Naive thymus-derived CD8-positive, alpha-beta T cell (primary cell): ENCODE data around the gene SESN1. TPM values are rescaled to one million over a fixed set of nuclear protein-coding genes. Genes with fewer than 3 reads are reported as not detected.
"Not testable (repeated sequence)": the region's sequence is repeated elsewhere in the genome, so short reads cannot be mapped to it uniquely, and the experiment has no call there.

Experiments
- ATAC-seq, 2 donors: fragments of 150-1000 bp; cut with Tn5 transposase in 1 of 2; sonication (Bioruptor Pico), chemical (Tn5 transposase) in 1 of 2; 1 replicate in 1 of 2; 2 replicates in 1 of 2; pipeline ENCODE4 v1.10.0; 2021; ENCODE audit warnings: mild to moderate bottlenecking in 2 of 2, moderate library complexity in 2 of 2
- POLR2A ChIA-PET: fragments of 350-600 bp; sonication (Branson Sonifier 250); formaldehyde crosslinking; loops from one replicate; lab custom pipeline; 2021; ENCODE audit warnings: antibody characterized with exemption; lab: Charles Lee
- DNase-seq, 10 donors: peaks; one replicate each; pipeline versions ENCODE4 v3.0.0 to v3.0.0-alpha.2; 2020 to 2022
- H3K27ac Mint-ChIP-seq, 10 donors: one replicate each; pipeline ENCODE4 v1.8.0; 2020 to 2022; ENCODE audit warnings: mild to moderate bottlenecking in 10 of 10, mixed read lengths in 10 of 10, moderate library complexity in 4 of 10, inconsistent platforms in 1 of 10
- H3K27me3 Mint-ChIP-seq, 5 donors: one replicate each; pipeline ENCODE4 v1.8.0; 2021 to 2022; ENCODE audit warnings: mixed read lengths in 5 of 5
- H3K36me3 Mint-ChIP-seq, 3 donors: one replicate each; pipeline ENCODE4 v1.8.0; 2020 to 2022; ENCODE audit warnings: mixed read lengths in 3 of 3, mild to moderate bottlenecking in 2 of 3, inconsistent platforms in 1 of 3
- H3K4me1 Mint-ChIP-seq, 4 donors: one replicate each; pipeline ENCODE4 v1.8.0; 2021 to 2022; ENCODE audit warnings: mixed read lengths in 4 of 4
- H3K4me3 Mint-ChIP-seq, 10 donors: one replicate each; pipeline ENCODE4 v1.8.0; 2020 to 2022; ENCODE audit warnings: mild to moderate bottlenecking in 10 of 10, mixed read lengths in 10 of 10, moderate library complexity in 6 of 10, inconsistent platforms in 1 of 10
- H3K9me3 Mint-ChIP-seq, 9 donors: one replicate each; pipeline ENCODE4 v1.8.0; 2020 to 2022; ENCODE audit warnings: mixed read lengths in 9 of 9, mild to moderate bottlenecking in 3 of 9, inconsistent platforms in 1 of 9, moderate library complexity in 1 of 9
- polyA plus RNA-seq, 3 donors: library from polyadenylated mRNA; unstranded; fragments of 300-500 nt; fragmentation: Illumina TruSeq; gene quantifications; one replicate each; pipeline ENCODE4 v1.2.3, GENCODE V29; 2021
- total RNA-seq, 8 experiments: library from RNA in 2 of 8; stranded (reverse) in 2 of 8; gene quantifications; one replicate each; pipeline ENCODE4 v1.2.3 and lab custom pipeline; 2021 to 2026

The SESN1 gene
- 10 to 100 TPM; 35.0 to 38.3 TPM for total RNA-seq
- polyA plus RNA-seq, result 10 to 100 TPM in 2 of 3 donors, 1 to 10 TPM in 1; 10.0 to 21.4 (median 19.4) TPM
- 13.7 to 76.3 (median 40.2) reads per million in 6 experiments for total RNA-seq (lab: John Stamatoyannopoulos, UW)

GRCh38 chr6:109094416-109095035 lies at the start of gene SESN1:
TSS of gene SESN1 (minus strand) at chr6:109094846. CDS start at chr6:109094073, 773 bp downstream.
- ATAC-seq (peak; percentile 63 to 74), DNase-seq (peak; percentile 54 to 86 (median 76))
- Mint-ChIP-seq H3K4me1 (peaks cover 26 to 60% (median 53%) of the 10 kb centered on the region in 4 donors), H3K27ac (peak within 1 kb of the TSS; percentile 97 to 100 (median 99)), H3K4me3 (peak within 1 kb of the TSS; percentile 88 to 98 (median 94)), H3K9me3 (no peaks in the 10 kb centered on the region), H3K36me3 (peaks cover 0 to 6% (median 3%) of the 10 kb centered on the region in 3 donors), H3K27me3 (no peaks in the 10 kb centered on the region)
- POLR2A ChIA-PET, result interaction anchor here (0.9 to 3.7 kb wide), 17 partner anchors 22 to 1888 kb away, joined by 3 to 32 read pairs (median 5); partner anchors contain the start of genes AFG1L, AMD1, ARMC2 and CD164

- Mint-ChIP-seq H3K36me3 (peaks cover 0 to 27% (median 25%) of the 10 kb centered on the region in 3 donors), H3K4me1 (no peaks in the 10 kb centered on the region), H3K9me3 (peaks cover 0 to 5% (median 0%) of the 10 kb centered on the region in 9 donors), H3K27ac (no peak overlapping the region), H3K27me3 (no peaks in the 10 kb centered on the region), H3K4me3 (no peak overlapping the region)
- DNase-seq (no peak), ATAC-seq (no peak)
- POLR2A ChIA-PET, result no interaction called here
Observed at GRCh38 chr6:109143191-109143590, 48.5 kb upstream of the SESN1 start.

GRCh38 chr6:109142067-109142466 lies 47.4 kb upstream of the SESN1 start:
- H3K9me3 Mint-ChIP-seq, H3K4me1 Mint-ChIP-seq, ATAC-seq, H3K4me3 Mint-ChIP-seq, H3K27me3 Mint-ChIP-seq, DNase-seq, H3K27ac Mint-ChIP-seq, POLR2A ChIA-PET: not testable (repeated sequence)
- H3K36me3 Mint-ChIP-seq, result peaks cover 0 to 21% (median 19%) of the 10 kb centered on the region in 3 donors

- peaks cover 0 to 18% (median 17%) of the 10 kb centered on the region in 3 donors for H3K36me3 Mint-ChIP-seq
- H3K27me3 Mint-ChIP-seq, result no peaks in the 10 kb centered on the region
- H3K4me3 Mint-ChIP-seq, result no peak overlapping the region
- H3K4me1 Mint-ChIP-seq, result peaks cover 0 to 1% (median 0%) of the 10 kb centered on the region in 4 donors
- POLR2A ChIA-PET, result no interaction called here
- H3K27ac Mint-ChIP-seq, result no peak overlapping the region
- DNase-seq, result no peak
- peaks cover 0 to 7% (median 0%) of the 10 kb centered on the region in 9 donors for H3K9me3 Mint-ChIP-seq
- no peak for ATAC-seq
Observed at GRCh38 chr6:109139109-109139508, 44.5 kb upstream of the SESN1 start.

GRCh38 chr6:109136530-109136929 lies 41.9 kb upstream of the SESN1 start:
- H3K9me3 Mint-ChIP-seq, H3K27ac Mint-ChIP-seq, POLR2A ChIA-PET, DNase-seq, H3K27me3 Mint-ChIP-seq, H3K4me1 Mint-ChIP-seq, H3K4me3 Mint-ChIP-seq, ATAC-seq: not testable (repeated sequence)
- peaks cover 0 to 19% (median 17%) of the 10 kb centered on the region in 3 donors for H3K36me3 Mint-ChIP-seq

- H3K9me3 Mint-ChIP-seq, POLR2A ChIA-PET, H3K4me3 Mint-ChIP-seq, H3K27me3 Mint-ChIP-seq, H3K27ac Mint-ChIP-seq, DNase-seq, ATAC-seq, H3K4me1 Mint-ChIP-seq: not testable (repeated sequence)
- peaks cover 0 to 15% (median 14%) of the 10 kb centered on the region in 3 donors for H3K36me3 Mint-ChIP-seq
Observed at GRCh38 chr6:109136039-109136438, 41.4 kb upstream of the SESN1 start.

GRCh38 chr6:109135600-109135999 lies 41.0 kb upstream of the SESN1 start:
- H3K36me3 Mint-ChIP-seq, result peaks cover 0 to 14% (median 13%) of the 10 kb centered on the region in 3 donors
- H3K4me1 Mint-ChIP-seq, H3K4me3 Mint-ChIP-seq, H3K27me3 Mint-ChIP-seq, ATAC-seq, DNase-seq, H3K9me3 Mint-ChIP-seq, POLR2A ChIA-PET, H3K27ac Mint-ChIP-seq: not testable (repeated sequence)

GRCh38 chr6:109130065-109130464 lies 35.4 kb upstream of the SESN1 start:
- H3K9me3 Mint-ChIP-seq, result peaks cover 0 to 4% (median 0%) of the 10 kb centered on the region in 9 donors
- peaks cover 5 to 16% (median 16%) of the 10 kb centered on the region in 3 donors for H3K36me3 Mint-ChIP-seq
- H3K4me1 Mint-ChIP-seq, result no peaks in the 10 kb centered on the region
- H3K27me3 Mint-ChIP-seq, result no peaks in the 10 kb centered on the region
- no peak for ATAC-seq
- DNase-seq, result no peak
- no peak overlapping the region for H3K27ac Mint-ChIP-seq
- H3K4me3 Mint-ChIP-seq, result no peak overlapping the region
- POLR2A ChIA-PET, result no interaction called here

- no peak for ATAC-seq
- Mint-ChIP-seq H3K27ac (no peak overlapping the region), H3K9me3 (no peaks in the 10 kb centered on the region), H3K4me1 (peaks cover under 1 to 11% (median 7%) of the 10 kb centered on the region in 4 donors), H3K4me3 (no peak overlapping the region), H3K27me3 (no peaks in the 10 kb centered on the region), H3K36me3 (peaks cover 5 to 12% (median 6%) of the 10 kb centered on the region in 3 donors)
- DNase-seq, result no peak
- POLR2A ChIA-PET, result no interaction called here
Observed at GRCh38 chr6:109125504-109125903, 30.9 kb upstream of the SESN1 start.

GRCh38 chr6:109124219-109124618 lies 29.6 kb upstream of the SESN1 start:
- Mint-ChIP-seq H3K4me1 (peaks cover 7 to 19% (median 12%) of the 10 kb centered on the region in 4 donors), H3K9me3 (no peaks in the 10 kb centered on the region), H3K36me3 (peaks cover 0 to 9% (median 5%) of the 10 kb centered on the region in 3 donors), H3K27ac (no peak overlapping the region), H3K4me3 (no peak overlapping the region), H3K27me3 (no peaks in the 10 kb centered on the region)
- no peak for ATAC-seq
- POLR2A ChIA-PET, result no interaction called here
- no peak for DNase-seq

- DNase-seq (no peak), ATAC-seq (no peak)
- H3K4me1 Mint-ChIP-seq, result peaks cover 10 to 37% (median 16%) of the 10 kb centered on the region in 4 donors
- no peaks in the 10 kb centered on the region for H3K9me3 Mint-ChIP-seq
- H3K27ac Mint-ChIP-seq, result no peak overlapping the region
- no peak overlapping the region for H3K4me3 Mint-ChIP-seq
- POLR2A ChIA-PET, result no interaction called here
- H3K36me3 Mint-ChIP-seq, result peaks cover 0 to 3% (median 2%) of the 10 kb centered on the region in 3 donors
- H3K27me3 Mint-ChIP-seq, result no peaks in the 10 kb centered on the region
Observed at GRCh38 chr6:109121411-109121810, 26.8 kb upstream of the SESN1 start.

GRCh38 chr6:109118871-109119354 lies 24.3 kb upstream of the SESN1 start:
- ATAC-seq, result no peak
- no peaks in the 10 kb centered on the region for H3K27me3 Mint-ChIP-seq
- DNase-seq, result no peak
- H3K36me3 Mint-ChIP-seq, result peaks cover 0 to 3% (median 2%) of the 10 kb centered on the region in 3 donors
- no peak overlapping the region for H3K4me3 Mint-ChIP-seq
- H3K9me3 Mint-ChIP-seq, result no peaks in the 10 kb centered on the region
- POLR2A ChIA-PET, result no interaction called here
- no peak overlapping the region for H3K27ac Mint-ChIP-seq
- H3K4me1 Mint-ChIP-seq, result peaks cover 10 to 37% (median 15%) of the 10 kb centered on the region in 4 donors

- no peaks in the 10 kb centered on the region for H3K36me3 Mint-ChIP-seq
- H3K4me3 Mint-ChIP-seq, result no peak overlapping the region
- POLR2A ChIA-PET, result interaction anchor here (0.6 kb wide), 1 partner anchor 677 kb away, joined by 5 read pairs; no protein-coding TSS in a partner anchor
- no peaks in the 10 kb centered on the region for H3K27me3 Mint-ChIP-seq
- no peak overlapping the region for H3K27ac Mint-ChIP-seq
- no peak for DNase-seq
- H3K9me3 Mint-ChIP-seq, result no peaks in the 10 kb centered on the region
- ATAC-seq, result no peak
- peaks cover 10 to 37% (median 14%) of the 10 kb centered on the region in 4 donors for H3K4me1 Mint-ChIP-seq
Observed at GRCh38 chr6:109118337-109118736, 23.7 kb upstream of the SESN1 start.
